Fibroblast of villous mesenchyme (primary cell): Measurements from ENCODE around the gene CAPS. TPM values are rescaled to one million over a fixed set of nuclear protein-coding genes. Genes with fewer than 3 reads are reported as not detected.

ENCODE experiments used
- DNase-seq: peaks from one replicate; pipeline ENCODE4 v3.0.0-alpha.2; 2010; ENCODE audit warnings: low read depth
- H3K4me3 ChIP-seq: 2 replicates; pipeline ENCODE4 v1.5.1; 2011; ENCODE audit warnings: low read depth, mild to moderate bottlenecking, low read length
- CTCF ChIP-seq: IDR thresholded peaks from 2 replicates; pipeline ENCODE4 v1.5.1; 2012; ENCODE audit warnings: low read depth, mild to moderate bottlenecking, low read length; ENCODE audit not compliant: insufficient read depth
- total RNA-seq: library from RNA; depleted of rRNA; stranded (reverse); fragments of >200 nt; gene quantifications from 2 replicates; pipeline ENCODE4 v1.2.3, GENCODE V29; 2012

The CAPS gene
- total RNA-seq, 1 donor, result 1.7 TPM

- no peak for TF ChIP-seq CTCF
- H3K4me3 ChIP-seq, result no peak overlapping the region
- no peak for DNase-seq
Observed at GRCh38 chr19:5956323-5956722, 42.3 kb downstream of the CAPS start.

- DNase-seq, result no peak
- no peak overlapping the region for H3K4me3 ChIP-seq
- no peak for TF ChIP-seq CTCF
Observed at GRCh38 chr19:5956728-5957127, 42.7 kb downstream of the CAPS start.

- no peak for DNase-seq
- no peak overlapping the region for H3K4me3 ChIP-seq
- no peak for TF ChIP-seq CTCF
Observed at GRCh38 chr19:5957170-5957569, 43.1 kb downstream of the CAPS start.

- no peak overlapping the region for H3K4me3 ChIP-seq
- TF ChIP-seq CTCF, result no peak
- DNase-seq, result no peak
Observed at GRCh38 chr19:5958074-5958850, 44.2 kb downstream of the CAPS start.

- no peak for DNase-seq
- H3K4me3 ChIP-seq, result no peak overlapping the region
- TF ChIP-seq CTCF, result no peak
Observed at GRCh38 chr19:5958851-5959122, 44.7 kb downstream of the CAPS start.

GRCh38 chr19:5959260-5960004 lies 45.4 kb downstream of the CAPS start:
- TF ChIP-seq CTCF, result no peak
- DNase-seq, result no peak

More at GRCh38 chr19:5959260-5960004, 45.4 kb downstream of the CAPS start:
- no peak overlapping the region for H3K4me3 ChIP-seq
